T1000 (cell line): ENCODE data around the gene MFN1.

Experiments
- DNase-seq: peaks from one replicate; lab custom pipeline; 2025; ENCODE audit warnings: mixed read lengths; lab: John Stamatoyannopoulos, UW

MFN1 gene

DNA sequence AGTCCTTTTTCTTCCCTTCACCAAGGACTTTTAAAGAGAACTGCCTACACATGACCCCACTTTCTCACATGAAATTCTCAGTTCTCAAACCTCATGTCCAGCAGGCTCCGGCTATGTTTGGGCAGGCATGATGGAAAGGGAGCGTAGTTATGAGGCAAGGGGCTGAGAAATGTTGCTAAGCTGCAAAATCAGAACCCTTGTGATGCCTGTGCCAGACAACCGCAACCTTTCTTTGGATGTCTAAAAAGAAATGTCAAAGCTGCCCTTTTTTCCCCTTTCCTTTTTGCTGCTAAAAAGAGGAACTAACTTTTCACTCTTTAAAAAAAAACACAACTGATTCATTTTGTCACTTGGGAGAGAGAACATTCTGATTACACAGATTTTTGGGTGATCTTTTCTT lies 84.5 kb downstream of the MFN1 start:
- DNase-seq, result no peak

- DNase-seq, result no peak
These were observed 84.9 kb downstream of the MFN1 start for GRCh38 chr3:179432451-179432850.

GRCh38 chr3:179436517-179436916 lies 89.0 kb downstream of the MFN1 start:
- no peak for DNase-seq

DNA sequence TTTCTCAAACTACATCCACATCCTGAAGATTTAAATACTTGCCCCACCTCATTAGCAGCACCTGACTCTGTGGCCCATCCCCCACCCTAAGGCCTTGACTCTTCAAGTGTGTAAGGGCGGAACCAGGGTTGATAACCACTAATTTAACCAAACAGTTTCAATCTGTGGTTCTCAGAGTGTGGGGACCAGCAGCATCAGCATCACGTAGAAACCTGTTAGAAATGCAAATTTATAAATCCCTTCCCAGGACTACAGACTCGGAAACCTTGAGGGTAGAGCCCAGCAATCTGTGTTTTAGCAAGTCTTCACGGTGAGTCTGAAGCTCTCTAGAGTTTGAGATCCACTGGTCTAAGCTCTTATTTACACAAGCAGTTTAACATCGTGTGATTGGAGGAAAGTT lies 91.3 kb downstream of the MFN1 start:
- no peak for DNase-seq
